Left renal pelvis (tissue), 4 donors: ENCODE data around the gene TOP3B. TPM values are rescaled to one million over a fixed set of nuclear protein-coding genes. Genes with fewer than 3 reads are reported as not detected.
"Not testable (repeated sequence)": the region's sequence is repeated elsewhere in the genome, so short reads cannot be mapped to it uniquely, and the experiment has no call there.

Source experiments
- DNase-seq, 4 donors: peaks; one replicate each; pipeline ENCODE4 v3.0.0-alpha.2; 2013; ENCODE audit warnings: low read depth in 4 of 4, low spot score in 3 of 4
- polyA plus RNA-seq, 4 donors: library from polyadenylated mRNA; unstranded; fragments of 120-200 nt; gene quantifications; one replicate each; pipeline ENCODE4 v1.2.1, GENCODE V29; 2013; ENCODE audit not compliant: insufficient read length in 4 of 4

The TOP3B gene
- polyA plus RNA-seq, 4 donors, result 18.3 to 43.7 (median 23.6) TPM

GRCh38 chr22:21947040-21948014 is 35.3 kb downstream of the TOP3B start:
- DNase-seq, result no peak

DNA sequence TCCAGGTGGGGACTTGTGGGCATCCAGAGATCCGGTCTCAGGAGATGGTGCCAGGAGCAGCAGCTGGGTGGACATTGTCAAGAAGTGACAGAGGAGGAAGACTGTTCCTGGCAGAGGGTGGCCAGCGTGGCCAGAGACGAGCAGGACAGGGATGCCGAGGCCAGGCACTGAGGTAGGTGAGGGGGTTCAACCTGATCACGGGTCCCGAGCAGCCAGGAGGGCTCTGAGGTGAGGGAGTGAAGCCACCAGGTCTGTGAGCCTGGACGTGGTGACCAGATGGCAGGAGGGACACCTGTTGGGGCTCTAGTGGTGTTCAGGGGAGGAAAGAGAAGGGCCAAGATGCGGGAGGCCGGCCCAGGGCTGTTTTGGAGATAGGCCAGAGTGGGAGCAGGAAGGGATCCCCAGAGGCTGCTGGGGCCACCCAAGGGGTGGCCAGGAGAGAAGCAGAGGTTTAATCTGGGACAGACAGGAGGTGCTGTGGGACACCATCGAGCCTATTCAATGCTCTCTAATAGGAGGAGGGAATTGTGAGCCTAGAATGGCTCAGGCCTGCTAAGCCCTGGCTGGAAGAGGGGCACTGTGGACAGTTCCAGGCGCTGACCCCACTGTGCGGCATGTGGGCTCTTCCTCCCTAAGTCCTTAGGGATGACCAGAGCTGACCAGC is 36.2 kb downstream of the TOP3B start:
- no peak for DNase-seq

DNA sequence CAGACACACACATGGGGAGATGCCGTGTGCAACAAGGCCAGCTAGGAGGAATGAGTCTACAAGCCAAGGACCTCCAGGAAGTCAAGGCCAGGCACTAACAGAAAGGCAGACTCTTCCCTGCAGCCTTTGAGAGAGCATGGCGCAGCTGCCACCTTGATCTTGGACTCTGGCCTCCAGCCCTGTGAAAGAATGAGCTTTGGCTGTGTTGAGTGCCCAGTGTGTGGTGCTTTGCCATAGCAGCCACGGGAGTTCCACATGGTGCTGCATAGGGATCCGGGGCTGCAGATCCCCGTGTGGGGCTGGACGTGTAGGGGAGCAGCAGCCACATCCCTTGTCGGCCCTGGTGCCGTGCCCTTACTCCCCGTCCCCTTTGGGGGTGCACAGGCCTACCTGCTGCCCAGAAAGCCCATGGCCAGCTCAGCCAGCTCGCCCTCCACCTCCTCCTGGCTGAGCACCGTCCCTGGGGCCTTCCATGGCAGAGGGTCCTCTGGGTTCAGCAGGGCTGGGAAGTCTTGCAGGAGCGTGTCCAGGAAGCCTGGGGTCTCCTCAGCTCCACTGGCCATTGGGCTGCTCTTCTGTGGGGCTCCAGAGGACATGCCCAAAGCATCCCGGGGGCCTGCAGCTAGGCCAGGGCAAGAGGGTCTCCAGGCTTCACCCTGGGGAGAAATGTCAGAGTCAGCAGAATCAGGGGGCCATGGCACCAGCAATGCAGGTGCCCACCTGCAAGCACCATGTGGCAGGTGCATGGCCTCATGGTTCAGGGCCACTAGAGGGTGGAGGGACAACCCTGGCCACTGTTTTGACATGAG is 36.9 kb downstream of the TOP3B start:
- no peak for DNase-seq

GRCh38 chr22:21944871-21945270 is 37.7 kb downstream of the TOP3B start:
- DNase-seq, result no peak

- DNase-seq, result no peak
Measured at GRCh38 chr22:21943571-21944448, 38.8 kb downstream of the TOP3B start.

GRCh38 chr22:21942407-21943343 is 39.9 kb downstream of the TOP3B start:
- no peak for DNase-seq

GRCh38 chr22:21941921-21942320 is 40.7 kb downstream of the TOP3B start:
- DNase-seq, result no peak

DNA sequence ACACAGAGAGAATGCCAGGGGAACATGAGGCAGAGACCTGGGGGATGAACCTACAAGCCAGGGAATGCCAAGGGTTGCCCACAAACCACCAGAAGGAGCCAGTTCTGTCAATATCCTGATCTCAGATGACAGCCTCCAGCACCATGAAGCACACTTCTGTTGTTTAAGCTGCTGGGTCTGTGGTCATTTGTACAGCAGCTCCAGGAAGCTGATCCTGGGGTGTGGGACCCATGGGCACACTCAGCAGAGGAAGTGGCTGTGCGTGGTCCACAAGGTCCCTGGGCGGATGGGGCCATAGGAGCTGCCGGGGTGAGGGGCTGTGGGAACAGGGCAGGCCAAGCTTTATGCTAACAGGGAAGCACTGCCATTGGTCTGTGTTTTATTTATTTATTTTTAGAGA is 42.1 kb downstream of the TOP3B start:
- no peak for DNase-seq

DNA sequence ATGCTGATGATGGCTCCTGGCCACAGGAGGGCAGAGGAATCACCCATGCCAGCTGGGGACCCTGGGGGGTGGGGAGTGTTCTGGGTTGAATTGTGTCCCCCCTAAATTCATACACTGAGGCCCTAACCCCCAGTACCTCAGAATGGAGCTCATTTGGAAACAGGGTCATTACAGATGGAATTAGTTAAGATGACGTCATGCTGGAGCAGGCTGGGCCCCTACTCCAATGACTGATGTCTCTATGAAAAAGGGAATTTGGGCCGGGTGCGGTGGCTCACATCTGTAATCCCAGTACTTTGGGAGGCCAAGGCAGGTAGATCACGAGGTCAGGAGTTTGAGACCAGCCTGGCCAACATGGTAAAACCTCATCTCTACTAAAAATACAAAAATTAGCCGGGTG is 42.7 kb downstream of the TOP3B start:
- DNase-seq, result not testable (repeated sequence)

DNA sequence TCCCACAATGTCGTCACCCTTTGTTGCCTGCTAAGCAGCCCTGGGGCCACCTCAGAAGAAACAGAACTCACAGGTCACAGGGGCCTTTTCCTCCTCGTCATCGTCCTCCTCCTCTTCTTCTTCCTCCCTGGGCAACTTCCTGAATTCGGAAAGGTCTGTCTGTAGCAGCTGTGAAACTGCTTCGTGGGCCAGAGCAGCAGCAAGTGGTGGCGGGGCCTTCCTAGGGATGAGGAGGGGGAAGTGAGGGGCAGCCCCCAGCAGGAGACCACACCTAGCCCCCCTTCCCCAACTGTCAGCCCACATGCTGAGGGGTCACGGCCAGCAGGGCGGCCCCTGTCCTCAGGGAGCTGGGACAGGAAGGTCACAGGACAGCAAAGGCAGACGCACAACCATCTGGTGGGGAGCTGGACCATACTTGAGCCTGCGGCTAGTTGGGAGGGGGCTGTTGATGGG is 43.1 kb downstream of the TOP3B start:
- DNase-seq, result no peak

GRCh38 chr22:21938906-21939305 is 43.7 kb downstream of the TOP3B start:
- DNase-seq, result no peak

GRCh38 chr22:21938071-21938822 is 44.3 kb downstream of the TOP3B start:
- DNase-seq, result peak; percentile 80 to 88 (median 84)

DNA sequence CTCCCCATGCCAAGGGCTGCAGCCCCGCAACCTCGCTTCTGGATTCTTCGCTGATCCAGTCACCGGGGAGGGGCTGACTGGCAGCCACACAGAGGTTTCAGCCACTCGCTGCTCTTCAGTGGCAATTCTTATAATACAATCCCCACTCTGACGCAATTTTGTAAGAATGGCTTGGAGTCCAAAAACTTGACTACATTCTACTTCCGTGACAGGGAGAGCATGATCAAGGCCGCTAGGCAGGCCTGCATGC is 44.8 kb downstream of the TOP3B start:
- no peak for DNase-seq

- DNase-seq, result no peak
Measured at GRCh38 chr22:21937041-21937820, 45.4 kb downstream of the TOP3B start.

- no peak for DNase-seq
Measured at GRCh38 chr22:21936151-21936775, 46.3 kb downstream of the TOP3B start.

DNA sequence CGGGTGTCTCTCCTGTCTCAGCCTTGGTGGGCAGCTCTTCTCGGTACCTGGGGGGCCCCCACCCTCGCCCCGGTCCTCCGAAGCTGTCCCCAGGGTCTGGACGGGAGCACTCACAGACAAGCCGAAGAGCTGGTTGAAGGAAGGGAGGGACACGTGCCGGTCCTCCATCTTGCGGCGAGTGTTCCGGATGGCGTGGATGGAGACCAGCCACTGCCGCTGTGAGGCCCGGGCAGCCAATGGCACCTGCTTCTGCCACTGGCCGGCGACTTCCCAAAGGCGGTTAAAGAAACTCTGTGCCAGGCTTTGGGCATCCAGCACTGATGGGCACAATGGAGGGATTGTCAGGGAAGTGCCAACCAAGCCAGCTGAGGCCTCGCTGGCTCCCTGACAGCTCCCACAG is 48.7 kb downstream of the TOP3B start:
- DNase-seq, result no peak

GRCh38 chr22:21933413-21933812 is 49.2 kb downstream of the TOP3B start:
- DNase-seq, result no peak
